Stimulated activated CD4-positive, alpha-beta T cell treated with anti-CD3 and anti-CD28 coated beads, Interleukin-12 subunit alpha, Interleukin-12 subunit beta, amount 100 ng/mL, for 24 hours (primary cell): ENCODE measurements around the gene CPN2.

Experiments
- DNase-seq, 2 experiments: peaks; one replicate each; pipeline ENCODE4 v3.0.0-alpha.2; 2020; ENCODE audit warnings: low read depth in 2 of 2

The CPN2 gene

DNA sequence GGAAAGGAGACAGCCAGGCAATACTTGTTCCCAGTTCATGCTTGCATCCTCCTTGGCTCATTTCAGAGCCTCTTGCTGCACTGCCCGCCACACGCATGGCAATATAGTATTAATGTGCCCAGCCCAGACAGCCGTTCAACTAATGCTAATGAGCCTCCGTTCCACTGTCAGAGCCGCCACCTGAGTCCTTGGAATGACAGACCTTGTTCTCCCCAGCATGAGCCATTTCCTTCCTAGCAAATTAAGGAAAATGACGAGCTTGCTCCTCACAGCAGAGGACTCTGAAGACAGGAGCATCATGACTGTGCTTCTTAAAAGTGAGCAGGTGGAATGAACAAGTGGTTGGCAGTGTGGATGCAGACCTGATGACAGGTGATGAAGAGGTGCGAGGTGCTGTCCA is 29.2 kb upstream of the CPN2 start:
- DNase-seq, result no peak

DNA sequence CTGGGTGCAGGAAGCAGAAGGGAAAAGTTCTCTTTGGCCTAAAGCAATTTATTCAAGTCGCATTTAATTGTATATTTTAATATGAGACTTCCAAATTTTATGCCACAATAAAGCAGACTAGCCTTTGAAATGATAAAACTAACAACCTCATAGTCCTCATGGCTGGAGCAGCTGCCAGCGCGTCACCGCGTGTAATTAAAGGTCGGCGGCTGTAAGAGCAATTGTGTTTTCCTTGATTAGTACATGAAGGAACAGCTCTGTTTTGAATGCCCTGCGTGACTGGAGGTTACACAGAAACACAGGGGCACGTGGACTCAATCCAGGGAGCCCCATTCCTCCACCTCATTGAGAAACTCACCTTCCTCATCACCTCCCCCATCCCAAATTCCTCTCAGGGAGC is 28.5 kb upstream of the CPN2 start:
- DNase-seq, result no peak

DNA sequence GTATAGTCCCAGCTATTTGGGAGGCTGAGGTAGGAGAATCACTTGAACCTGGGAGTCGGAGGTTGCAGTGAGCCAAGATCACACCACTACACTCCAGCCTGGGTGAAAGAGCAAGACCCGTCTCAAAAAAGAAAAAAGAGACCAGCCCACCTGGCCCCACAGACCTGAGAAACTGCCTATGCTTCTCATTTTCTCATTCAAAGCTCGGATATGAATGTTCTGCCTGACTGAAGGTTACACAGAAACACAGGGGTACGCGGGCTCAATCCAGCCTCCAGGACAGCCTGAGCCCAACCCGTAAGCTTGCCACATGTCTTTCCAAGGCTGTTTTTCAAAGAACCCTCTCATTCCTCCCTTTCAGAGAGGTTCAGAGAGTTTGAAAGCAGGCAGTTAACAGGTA is 28.1 kb upstream of the CPN2 start:
- no peak for DNase-seq

DNA sequence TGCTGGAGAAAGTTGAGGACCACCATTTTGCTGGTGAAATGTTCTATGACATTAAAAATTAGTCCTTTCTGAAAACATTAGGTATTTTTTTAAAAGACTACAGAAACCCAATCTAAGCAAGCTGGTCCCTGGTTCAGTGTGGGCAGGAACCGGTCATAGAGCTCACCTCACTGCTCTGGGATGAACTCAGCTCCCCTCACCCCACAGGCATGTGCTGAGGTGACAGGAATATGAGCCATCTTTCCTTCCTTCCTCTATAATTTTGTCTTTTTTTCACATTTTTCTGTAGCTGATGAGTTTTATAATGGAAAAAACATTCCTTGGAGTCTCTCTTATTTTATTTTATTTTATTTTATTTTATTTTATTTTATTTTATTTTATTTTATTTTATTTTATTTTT is 26.6 kb upstream of the CPN2 start:
- DNase-seq, result no peak

DNA sequence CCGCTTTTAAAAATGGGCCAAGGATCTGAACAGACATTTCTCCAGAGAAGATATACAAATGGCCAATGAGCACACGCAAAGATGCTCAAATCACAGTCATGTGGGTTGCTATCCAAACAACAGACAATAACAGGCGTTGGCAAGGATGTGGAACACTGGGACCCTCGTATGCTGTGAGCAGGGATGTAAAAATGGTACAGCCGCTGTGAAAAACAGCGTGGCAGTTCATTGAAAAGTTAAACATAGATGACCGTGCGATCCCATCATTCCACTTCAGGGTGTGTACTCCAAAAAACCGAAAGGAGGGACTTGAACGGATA is 25.1 kb upstream of the CPN2 start:
- DNase-seq, result no peak

DNA sequence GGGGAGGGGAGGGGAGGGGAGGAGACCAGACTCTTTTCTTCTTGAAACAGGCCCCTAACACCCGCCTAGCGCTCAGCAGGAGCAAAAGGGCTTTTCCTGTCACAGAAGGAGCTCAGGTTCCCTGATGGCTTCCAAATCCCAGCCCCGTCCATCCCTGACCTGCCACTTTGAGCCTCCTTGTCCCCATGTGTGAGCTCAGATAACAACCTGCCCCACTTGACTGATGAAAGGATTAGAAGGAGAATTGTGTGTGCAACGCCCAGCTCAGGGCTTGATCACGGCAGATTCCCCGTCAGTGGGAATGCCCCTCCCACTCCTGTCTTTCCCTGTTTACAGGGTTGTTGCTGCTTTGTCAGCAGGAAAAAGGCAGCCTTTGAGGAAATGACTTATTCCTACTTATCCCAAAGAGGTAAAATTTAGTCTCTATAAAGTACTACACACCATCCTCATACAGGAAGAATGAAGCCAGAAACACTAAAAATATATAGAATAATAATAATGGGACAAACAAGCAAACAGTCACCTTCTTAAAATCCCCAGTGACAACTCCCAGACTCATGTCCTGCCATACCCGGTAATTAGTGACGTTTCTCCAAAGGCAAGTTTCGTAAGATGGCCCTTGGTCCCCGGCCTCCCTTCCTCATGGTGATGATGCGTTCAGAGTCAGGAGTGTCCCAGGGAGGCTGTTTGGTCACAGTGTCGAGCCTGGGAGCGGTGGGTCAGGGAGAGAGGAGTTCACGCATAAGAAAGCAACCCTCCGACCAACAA is 24.5 kb upstream of the CPN2 start:
- DNase-seq, result no peak

DNA sequence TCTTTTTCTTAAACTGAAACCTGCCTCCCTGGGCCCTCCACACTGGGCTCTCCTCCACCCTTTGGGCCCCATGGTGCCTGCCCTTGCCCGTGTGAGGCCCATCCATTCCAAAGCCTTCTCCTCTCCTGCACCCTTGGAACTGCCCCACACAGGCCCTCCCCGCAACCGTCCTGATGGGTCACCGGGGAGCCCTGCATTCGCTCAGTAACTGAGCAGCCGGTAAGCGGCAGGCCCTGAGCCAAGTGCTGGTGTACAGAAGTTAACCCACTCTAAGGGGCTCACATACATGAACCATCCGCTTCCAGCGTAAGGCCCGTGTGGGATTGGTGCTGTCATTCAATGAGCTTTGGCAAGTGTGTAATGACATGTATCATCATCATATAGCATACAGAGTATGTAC is 23.8 kb upstream of the CPN2 start:
- DNase-seq, result no peak

DNA sequence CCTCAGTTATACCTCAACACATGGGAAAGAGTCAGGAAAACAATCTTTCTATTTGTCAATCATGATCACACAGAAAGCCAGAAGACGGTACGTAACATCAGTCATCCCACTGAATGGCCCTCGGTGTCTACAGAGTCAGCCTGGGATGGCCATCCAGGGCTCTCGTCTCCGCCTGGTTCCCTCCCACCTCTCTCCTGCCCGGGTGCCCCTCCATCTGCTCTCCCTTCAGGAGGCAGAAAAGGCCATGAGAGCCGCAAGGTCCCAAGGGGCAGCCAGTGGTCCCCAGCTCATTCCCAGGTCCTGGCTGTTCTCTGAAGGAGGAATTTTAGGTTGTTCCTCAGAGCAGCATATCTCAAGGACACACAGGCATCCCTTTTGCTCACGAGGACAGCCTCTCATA is 22.8 kb upstream of the CPN2 start:
- DNase-seq, result no peak

DNA sequence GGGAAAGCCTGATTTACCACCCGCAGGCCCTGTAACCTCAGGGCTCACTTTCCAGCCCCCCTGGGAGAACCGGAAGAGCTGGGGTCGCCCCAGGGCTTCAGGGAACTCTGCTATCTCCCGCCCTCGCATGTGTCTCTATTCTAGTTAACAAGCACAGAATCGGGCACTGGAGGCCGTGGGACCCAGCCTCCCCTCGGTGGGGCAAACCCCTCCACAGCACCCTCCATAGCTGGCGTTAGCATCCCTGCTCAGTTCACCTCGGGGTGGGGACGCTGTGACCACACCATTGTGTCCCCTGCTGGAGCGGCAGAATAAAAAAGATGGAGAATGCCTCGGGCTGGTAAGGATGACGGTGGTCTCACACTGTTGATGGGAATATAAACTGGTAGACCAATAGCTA is 21.9 kb upstream of the CPN2 start:
- no peak for DNase-seq

DNA sequence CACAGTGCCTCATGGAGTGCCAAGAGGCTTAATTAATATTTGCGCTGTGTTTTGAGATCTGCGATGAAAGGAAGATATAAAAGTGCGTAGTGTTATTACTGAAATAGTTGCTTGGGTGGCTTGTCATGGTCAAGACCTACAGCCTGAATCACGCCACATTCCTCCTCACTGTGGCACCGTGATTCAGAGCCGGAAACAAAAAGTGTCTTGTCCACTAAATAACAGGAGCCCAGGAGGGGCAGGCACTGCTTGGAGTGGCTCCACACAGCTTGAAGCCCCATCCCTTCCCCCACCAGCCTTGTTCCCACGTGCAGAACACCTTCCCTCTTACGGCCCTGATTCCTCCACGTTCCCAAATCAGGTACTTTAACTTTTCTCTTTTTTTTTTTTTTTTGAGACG is 19.6 kb upstream of the CPN2 start:
- DNase-seq, result no peak

DNA sequence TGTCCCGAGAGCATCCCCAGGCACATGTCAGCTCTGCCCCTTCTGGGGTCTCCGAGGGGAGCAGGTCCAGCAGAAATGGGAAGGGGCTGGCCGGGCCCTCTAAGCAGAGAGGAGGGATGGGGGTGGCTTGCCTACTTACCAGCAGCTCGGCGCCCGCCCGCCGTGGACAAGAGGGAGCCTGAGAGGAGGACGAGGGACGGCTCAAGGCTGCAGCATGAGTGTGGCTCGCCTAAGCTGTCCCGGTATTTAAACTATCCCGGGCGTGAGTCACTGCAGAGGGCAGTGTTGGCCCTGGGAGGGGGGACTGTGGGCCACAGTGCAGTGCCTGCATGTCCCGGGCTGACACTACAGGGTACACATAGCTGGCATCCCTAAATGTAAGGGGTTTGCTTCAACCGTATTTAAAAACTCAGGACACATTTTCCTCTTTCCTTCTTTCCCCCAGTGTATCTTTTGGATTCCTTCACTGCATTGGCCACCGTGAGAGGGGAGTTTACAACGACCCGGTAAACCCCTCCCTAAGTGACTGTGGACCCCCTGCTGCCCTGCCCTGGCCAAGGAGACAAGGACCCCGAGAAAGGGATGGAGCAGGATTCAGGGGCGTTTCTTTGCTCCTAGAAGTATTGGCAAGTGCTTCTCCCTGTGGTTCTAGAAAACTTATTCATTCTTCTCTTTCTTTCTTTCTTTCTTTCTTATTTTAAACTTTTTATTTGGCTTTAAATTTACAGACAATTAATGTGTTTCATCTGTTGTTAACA is 18.6 kb upstream of the CPN2 start, which contains the start of gene LRRC15:
TSS of gene LRRC15 (minus strand) at position 222 of the 758 bp plus-strand sequence. CDS start 8,700 bp downstream, outside the sequence.
- DNase-seq, result no peak

DNA sequence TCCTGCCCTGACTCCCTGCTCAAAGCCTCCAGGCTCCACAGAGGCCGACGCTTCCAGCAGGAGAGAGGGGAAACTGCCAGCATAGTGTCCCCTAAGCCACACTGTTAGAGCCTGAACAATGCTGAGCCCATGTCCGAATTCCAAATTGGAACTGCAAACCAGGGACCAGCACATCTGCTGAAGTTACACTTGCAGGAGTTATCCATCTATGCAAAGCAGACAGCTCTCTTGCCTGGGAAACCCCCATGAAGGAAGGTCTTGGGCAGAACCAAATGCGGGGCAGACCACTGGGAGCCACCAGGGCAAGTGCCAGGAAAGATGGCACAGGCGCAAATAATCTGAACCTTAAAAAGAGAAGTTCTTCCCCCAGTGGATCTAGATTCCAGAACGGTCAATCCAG is 17.8 kb upstream of the CPN2 start:
- no peak for DNase-seq

DNA sequence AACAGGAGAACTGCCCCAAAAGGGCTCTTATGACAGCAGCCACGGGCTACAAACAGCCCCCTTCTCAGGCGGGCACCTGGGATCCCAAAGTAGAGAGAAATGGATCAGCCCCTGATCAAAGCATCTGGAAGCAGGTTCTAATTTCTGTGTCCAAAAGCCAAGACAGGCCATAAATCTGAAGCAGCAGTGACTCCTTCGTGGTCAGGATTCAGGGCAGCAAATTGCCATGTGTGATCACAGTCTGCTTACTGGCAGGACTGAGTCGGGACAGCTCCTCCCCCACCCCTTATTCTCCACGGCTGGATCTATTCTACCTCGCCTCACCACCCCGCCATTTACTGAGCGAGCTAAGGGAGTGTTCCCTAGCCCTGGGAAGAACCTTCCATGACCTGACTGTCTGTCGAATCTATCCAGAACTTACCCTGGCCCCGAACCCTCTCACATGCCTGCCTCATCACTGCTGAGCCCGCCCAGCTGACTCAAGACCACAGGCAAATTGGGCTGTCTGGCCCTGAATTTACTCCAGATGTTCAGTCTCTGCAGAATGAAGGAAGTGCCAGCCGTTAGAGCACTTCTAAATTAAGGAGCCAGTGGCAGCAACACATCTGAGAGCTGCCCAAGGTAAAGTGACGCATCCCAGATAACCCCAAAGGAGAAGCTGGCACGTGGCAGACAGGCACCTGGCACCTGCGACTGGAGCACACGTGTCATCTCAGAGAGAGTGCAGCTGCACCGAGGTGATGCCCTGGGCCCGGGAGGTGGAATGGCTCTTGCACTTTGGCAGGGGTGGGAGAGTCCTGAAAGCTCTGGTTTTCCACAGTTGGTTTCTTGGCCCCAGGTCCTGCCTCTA is 17.1 kb upstream of the CPN2 start:
- no peak for DNase-seq

DNA sequence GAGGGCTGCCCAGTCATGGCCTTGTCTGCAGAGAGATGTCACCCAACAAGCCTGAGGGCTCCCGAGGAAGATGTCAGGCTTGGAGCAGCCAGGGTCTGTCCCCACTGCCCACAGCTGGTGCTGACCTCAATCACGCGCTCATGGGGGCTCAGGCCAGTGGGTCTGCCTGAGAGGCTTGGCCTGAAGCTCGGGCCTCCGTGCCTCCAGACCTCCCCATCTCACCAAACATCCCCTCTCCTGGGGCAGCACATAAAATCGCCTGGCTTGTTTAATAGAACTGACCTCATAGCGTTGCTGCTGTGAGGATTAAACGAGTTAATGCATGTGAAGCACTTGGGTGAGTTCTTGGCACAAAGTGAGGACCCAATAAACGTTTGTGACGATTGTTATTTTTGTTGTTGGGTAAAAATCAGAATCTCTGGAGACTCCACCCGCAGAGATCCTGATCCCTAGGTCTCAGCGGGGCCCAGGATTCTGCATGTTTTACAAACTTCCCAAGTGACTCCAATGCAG is 14.9 kb upstream of the CPN2 start:
- no peak for DNase-seq

DNA sequence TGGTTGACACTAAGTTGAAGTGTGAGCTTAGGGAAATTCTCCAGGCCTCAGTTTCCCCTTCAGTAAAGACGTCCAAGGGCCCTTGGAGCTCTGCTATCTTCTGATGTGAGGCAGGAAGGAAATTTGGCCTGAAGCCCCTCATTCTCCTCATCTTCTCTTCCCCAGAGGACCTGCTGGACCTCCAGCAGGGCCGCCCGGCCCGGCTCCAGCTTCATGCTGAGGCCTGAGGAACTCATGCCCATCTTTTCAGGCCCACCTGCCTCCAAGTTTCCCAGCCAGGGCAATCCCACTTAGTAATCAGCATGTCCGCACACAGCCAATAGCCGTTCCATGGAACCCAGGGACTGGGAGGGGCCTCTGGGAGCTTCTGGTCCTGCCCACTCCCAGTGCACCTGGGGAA is 14.4 kb upstream of the CPN2 start:
- no peak for DNase-seq

DNA sequence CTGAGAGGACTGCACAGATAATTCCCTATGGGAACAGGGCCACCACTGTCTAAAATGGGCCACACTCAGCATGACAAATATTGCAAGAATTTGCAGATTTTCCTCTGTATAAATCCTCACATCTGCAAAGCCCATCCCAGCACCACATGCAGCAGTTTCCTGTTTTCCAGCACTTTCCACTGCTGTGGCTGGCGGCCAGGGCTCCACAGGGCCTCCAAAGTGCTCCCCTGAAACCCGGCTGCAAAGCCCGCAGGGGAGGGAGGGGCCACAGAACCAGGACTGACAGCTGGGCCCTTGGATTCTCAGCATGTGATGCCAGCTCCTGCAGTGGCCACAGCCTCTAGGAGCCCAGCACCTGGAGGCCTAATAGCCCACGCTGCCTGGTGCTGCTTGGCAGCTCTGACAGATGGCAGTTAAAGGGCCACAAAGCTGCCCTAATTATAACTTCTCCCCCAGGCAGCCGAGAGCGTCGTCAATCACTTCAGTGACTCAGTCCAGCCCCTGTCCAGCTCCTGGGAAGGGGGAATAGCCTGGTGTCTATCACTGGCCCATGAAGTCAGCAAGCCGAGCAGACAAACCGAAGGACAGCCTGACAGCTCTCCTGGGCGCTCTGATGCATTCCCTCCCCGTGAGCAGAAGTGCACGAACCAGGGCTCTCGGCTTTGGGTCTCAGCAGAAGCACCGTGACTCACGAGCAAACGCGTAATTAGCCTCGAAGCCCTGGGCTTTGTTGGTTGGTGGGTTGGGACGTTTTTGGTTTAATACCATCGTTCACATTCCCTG is 13.7 kb upstream of the CPN2 start:
- DNase-seq, result no peak

DNA sequence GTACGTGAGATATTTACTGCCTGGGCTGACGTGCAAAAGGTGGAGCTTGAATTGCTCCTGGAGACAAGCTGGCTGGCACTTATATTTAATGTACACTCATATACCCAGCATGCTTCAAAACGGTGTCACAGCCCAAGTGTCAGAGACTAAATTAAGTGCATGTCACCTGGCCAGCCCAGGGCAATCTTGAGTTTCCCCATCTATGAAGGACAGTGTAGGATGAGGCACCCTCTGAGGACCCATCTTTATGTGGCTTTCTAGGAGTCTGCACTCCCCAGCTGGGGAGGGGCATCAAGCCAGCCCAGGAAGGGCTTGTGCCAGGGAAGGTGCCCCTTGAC is 13.2 kb upstream of the CPN2 start:
- DNase-seq, result no peak

DNA sequence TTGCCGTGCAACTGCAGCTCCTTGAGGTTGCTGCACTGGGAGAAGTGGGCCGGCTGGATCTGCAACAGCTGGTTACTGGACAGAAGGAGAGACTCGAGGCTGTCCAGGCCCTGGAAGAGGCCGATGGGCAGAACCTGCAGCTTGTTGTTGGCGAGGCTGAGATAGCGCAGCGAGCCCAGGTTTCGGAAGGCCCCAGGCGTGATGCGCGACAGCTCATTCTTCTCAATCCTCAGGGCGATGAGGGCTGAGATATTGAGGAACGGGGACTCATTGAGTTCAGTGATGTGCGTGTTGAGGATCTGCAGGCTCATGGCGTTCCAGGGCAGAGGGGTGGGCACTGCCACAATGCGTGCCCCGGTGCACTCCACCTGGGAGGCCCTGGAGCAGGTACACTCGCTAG is 9.4 kb upstream of the CPN2 start:
- no peak for DNase-seq

DNA sequence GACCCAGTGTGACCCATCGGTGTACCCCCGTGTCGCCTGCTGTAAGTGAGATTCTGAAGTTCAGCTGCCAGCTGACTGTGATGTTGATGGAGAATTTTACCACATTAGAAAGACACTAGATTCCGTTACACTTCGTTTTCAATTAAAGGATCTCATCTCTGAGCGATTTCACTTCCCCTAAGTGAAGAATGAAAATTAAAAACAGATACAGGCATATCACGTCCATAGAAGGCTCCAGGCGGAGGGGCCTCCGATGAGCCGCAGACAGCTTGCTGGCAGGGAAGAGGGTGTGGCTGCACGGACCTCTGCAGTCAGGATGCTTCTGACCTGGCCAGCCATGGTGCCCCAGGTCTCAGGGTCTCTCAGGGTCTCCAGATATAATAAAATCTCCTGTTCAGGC is 6.6 kb upstream of the CPN2 start:
- no peak for DNase-seq

DNA sequence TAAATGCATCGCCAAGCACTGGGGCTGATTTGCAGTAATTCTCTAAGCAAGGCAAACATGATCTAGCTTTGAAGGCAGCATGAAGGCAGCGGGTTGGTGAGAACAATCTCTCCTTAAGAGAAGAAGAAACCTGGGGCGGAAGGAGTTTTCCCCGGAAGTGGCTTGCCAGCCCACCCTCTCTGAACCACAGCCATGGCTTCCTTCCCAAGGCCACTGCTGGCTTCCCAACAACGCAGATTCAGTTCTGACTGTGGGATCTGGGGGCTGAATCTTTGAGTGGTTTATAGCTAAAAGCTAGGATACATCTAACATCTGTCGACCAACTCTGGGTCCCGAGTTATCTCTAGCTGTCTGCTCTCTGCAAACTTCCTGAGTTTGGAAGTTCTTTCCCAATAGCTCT is 4.3 kb upstream of the CPN2 start:
- DNase-seq, result no peak

DNA sequence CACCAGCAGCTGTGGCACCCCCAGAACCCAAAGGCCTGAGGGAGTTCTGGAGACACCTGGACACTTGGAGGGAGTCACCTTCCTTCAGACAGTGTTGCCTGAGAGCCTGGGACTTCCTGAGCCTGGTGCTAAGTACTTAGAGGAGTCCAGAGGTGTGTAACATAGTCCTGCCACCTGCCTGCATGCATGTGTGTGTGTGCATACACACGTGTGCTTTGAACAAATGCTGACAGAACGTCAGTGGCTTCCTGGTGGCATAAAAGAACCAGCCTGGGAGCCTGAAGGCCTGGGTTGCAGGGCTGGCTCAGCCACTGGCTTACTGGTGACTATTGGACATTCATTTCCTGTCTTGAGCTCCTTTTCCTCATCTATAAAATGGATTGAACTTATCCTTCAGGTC is 3.2 kb upstream of the CPN2 start:
- DNase-seq, result no peak
